ENCODE results near the gene NBEAL2.
A peak's percentile ranks its signal among the peaks of the same experiment; 100 is the strongest.

NBEAL2 gene

DNA sequence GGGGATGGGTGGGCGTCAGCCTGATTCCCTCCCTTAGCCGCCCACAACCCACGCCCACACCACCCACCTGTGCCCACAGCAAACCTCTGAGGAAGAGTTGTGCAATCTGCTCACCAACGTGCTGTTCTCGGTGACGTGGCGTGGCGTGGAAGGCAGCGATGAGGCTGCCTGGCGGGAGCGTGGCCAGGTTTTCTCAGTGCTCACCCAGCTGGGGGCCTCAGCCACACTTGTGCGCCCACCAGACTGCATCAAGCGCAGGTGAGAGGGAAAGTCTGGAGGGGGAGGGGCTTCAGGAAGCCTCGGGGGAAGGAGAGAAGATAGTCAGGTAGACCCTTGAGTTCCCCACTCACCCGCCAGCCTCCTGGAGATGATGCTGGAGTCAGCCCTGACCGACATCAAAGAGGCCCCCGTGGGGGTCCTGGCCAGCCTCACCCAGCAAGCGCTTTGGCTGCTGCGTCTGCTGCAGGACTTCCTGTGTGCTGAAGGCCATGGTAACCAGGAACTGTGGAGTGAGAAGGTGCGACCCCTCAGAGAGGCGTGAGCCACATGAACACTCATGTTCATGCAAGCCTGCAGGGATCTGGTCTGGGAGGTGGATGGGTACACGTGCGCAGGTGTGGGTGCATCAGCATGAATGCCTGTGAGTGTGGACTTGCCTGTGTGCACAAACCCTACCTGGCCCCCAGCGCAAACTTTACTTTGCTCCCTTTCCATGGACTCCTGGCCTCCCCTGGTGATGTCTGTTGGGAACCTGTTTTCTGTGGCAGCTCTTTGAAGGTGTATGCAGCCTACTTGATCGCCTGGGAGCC lies 21.7 kb downstream of the NBEAL2 start:
- DNase-seq: no peak

DNA sequence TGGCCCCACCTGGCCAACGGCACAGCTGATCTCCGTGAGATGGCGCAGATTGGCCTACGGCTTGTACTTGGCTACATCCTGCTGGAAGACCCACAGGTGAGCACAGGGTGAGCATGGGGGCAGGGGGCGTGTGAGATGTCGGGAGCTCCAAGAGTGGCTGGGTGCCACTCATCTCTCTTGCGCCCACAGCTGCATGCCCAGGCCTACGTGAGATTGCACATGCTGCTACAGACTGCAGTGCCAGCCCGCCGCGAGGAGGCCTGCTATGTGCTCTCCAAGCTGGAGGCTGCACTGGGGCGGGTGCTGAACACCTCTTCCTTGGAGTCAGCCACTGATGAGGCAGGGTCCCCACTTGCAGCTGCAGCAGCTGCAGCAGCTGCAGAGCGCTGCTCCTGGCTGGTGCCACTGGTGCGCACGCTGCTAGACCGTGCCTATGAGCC lies 22.3 kb downstream of the NBEAL2 start:
- DNase-seq: no peak

- no peak for DNase-seq
These were observed 22.9 kb downstream of the NBEAL2 start for GRCh38 chr3:47002171-47003055.

- DNase-seq: no peak
These were observed 23.6 kb downstream of the NBEAL2 start for GRCh38 chr3:47003056-47003410.

GRCh38 chr3:47003461-47004368 lies 24.2 kb downstream of the NBEAL2 start:
- no peak for DNase-seq

DNA sequence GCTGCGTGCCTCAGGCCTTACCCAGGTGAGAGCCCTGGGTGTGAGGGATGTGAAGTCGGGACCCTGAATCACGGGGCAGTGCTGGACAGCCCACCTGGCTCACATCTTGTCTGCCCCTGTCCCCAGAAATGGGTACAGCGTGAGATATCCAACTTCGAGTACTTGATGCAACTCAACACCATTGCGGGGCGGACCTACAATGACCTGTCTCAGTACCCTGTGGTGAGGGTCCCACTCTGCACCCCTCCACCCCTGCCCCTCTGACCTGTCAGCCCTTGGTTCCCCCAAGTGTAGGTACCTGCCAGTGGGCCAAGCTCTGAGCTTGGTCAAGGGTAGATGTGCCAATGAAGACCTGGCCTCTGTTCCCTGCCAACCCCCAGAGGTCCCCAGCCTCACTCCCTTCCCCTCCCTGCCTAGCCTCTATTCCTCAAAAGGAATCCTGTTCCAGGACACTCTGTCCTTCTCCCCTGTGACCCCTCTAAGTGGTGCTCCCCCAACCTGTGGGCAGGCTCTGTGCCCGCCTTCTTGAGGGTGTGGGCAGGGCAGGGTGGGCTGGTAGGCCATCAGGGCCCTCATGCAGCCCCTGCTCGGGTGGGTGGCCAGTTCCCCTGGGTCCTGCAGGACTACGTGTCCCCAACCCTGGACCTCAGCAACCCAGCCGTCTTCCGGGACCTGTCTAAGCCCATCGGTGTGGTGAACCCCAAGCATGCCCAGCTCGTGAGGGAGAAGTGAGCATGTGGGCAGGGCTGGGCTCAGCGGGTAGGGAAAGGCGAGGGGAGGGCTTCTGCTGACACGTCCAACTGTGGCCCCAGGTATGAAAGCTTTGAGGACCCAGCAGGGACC lies 25.1 kb downstream of the NBEAL2 start:
- no peak for DNase-seq

DNA sequence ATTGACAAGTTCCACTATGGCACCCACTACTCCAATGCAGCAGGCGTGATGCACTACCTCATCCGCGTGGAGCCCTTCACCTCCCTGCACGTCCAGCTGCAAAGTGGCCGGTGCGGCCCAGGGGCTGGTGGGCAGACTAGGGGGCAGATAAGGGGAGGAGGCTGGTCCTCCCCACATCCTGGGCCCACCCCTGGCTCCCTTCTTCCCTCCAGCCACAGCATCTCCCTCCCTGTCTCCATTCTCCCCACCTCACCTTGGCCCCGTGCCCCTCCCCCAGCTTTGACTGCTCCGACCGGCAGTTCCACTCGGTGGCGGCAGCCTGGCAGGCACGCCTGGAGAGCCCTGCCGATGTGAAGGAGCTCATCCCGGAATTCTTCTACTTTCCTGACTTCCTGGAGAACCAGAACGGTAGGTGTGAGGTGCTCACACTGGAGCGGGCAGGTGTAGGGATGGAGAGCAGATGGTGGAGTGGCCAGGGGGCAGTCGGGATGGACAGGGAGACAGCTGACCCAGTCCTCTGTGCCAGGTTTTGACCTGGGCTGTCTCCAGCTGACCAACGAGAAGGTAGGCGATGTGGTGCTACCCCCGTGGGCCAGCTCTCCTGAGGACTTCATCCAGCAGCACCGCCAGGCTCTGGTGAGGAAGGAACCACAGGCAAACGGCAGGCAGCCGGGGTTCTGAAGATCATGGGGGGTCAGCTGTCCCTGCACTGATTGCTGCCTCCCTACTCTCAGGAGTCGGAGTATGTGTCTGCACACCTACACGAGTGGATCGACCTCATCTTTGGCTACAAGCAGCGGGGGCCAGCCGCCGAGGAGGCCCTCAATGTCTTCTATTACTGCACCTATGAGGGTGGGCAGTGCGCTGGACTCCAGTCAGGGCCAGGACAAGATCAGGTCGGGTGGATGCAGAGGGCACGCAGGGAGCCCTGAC lies 26.0 kb downstream of the NBEAL2 start:
- DNase-seq: no peak

DNA sequence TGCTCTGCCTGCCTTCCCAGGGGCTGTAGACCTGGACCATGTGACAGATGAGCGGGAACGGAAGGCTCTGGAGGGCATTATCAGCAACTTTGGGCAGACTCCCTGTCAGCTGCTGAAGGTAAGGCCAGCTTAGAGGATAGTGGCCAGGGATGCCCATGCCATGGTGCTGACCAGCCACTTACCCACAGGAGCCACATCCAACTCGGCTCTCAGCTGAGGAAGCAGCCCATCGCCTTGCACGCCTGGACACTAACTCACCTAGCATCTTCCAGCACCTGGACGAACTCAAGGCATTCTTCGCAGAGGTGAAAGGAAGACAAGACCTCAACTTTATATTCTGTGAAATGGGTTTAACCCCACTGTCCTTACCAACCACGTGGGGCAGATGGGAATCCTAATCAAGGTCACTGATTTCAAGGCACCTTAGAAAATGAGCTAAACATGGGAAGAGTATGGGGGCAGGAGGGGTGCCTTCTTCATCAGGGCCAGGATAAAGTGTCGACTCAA lies 26.7 kb downstream of the NBEAL2 start:
- DNase-seq: no peak

DNA sequence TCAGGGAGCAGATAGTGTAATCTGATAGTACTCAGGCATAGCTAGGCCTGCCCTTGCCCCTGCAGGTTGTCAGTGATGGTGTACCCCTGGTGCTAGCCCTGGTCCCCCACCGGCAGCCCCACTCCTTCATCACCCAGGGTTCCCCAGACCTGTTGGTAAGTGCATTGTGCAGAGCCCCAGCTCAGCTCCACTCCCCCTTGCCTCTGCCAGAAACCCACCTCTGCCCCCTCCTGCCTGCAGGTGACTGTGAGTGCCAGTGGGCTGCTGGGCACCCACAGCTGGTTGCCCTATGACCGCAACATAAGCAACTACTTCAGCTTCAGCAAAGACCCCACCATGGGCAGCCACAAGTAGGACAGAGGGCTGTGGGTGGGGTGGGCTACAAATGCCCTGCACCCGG lies 27.5 kb downstream of the NBEAL2 start:
- DNase-seq: no peak

DNA sequence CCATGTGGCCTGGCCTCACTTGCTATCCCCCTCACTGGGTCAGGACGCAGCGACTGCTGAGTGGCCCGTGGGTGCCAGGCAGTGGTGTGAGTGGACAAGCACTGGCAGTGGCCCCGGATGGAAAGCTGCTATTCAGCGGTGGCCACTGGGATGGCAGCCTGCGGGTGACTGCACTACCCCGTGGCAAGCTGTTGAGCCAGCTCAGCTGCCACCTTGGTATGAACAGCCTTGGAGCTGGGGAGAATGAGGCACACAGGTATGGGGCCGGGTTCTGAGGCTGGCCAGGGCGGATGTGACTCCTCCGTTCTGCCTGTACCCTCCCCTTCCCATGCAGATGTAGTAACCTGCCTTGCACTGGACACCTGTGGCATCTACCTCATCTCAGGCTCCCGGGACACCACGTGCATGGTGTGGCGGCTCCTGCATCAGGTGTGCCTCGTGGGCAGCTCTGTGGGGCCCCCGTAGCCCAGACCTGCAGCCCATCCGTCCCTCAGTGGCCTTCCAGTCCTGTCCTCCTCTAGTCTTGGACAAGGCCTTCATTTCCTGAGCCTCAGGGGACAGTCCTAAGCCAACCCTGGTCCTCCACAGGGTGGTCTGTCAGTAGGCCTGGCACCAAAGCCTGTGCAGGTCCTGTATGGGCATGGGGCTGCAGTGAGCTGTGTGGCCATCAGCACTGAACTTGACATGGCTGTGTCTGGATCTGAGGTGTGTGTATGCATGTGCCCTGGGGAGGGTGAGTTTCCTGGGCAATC lies 28.2 kb downstream of the NBEAL2 start:
- DNase-seq: no peak

DNA sequence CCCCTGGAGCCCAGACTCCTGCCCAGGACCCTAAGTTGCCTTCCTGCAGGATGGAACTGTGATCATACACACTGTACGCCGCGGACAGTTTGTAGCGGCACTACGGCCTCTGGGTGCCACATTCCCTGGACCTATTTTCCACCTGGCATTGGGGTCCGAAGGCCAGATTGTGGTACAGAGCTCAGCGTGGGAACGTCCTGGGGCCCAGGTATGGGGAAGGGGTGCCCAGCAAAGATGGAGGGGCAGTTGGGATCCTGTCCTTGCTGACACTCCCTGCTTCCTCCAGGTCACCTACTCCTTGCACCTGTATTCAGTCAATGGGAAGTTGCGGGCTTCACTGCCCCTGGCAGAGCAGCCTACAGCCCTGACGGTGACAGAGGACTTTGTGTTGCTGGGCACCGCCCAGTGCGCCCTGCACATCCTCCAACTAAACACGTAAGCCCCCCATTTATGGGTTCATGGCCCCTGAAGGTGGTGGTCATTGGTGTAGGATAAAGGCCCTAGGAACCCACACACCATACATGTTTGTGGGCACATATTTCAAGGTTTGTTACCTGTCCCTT lies 28.8 kb downstream of the NBEAL2 start:
- DNase-seq: no peak

DNA sequence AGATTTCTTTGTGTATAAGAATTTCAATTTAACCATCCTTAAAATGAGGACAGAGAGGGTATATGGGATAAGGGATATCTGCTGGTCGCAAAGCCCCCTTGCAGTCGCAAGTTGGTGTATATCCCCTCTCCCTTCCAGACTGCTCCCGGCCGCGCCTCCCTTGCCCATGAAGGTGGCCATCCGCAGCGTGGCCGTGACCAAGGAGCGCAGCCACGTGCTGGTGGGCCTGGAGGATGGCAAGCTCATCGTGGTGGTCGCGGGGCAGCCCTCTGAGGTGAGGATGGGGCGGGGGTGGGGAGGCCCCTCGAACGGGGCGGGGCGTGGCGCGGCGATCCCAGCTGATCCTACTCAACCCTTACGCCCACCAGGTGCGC lies 29.4 kb downstream of the NBEAL2 start:
- no peak for DNase-seq

DNA sequence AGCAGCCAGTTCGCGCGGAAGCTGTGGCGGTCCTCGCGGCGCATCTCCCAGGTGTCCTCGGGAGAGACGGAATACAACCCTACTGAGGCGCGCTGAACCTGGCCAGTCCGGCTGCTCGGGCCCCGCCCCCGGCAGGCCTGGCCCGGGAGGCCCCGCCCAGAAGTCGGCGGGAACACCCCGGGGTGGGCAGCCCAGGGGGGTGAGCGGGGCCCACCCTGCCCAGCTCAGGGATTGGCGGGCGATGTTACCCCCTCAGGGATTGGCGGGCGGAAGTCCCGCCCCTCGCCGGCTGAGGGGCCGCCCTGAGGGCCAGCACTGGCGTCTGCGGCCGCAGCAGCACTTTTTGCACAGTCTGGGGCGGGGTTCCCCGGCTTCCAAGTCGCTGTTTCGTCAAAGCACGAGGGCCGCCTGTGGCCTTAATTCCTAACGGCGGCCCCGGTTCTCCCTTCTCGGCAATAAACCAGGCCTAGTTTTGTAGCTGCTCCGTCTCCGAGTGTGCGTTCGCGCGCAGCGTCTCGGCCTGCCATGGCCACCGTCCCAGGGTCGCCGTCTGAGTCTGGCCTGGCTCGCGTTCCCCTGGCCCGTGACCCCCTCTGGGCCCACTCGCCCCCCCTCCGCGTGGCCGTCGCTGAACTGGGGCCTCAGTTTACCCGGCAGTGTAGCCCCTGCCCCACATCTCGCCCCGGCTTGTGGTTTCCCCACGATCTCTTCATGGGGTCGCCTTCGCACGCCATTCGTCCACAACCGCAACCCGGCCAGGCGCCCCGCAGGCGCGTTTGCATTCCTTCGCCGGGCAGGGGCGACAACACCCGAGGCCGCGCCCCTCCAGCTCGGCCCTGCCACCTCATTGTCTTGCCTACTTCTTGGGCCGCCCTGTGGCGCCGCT lies 30.0 kb downstream of the NBEAL2 start:
- peak; percentile 67 for DNase-seq

GRCh38 chr3:47010111-47010712 lies 30.7 kb downstream of the NBEAL2 start:
- no peak for DNase-seq

DNA sequence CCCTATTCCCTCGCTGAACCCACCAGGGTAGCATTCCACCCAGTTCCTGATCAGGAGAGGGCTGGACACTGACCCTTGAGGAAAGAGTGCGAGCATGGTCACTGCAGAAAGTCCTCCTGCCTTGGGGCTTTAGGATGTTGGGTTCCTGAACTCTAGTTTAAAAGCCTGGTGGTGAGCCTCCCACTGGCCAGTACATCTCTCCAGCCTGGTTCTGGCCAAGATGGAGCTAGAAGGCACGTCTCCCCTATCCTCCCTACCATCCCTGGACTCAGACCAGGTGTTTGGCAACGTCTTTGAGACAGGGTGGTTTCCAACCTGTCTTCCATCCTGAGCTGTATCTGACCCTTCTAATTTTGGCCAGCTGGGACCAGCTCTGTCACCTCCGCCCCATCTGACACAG lies 31.4 kb downstream of the NBEAL2 start:
- DNase-seq: no peak

- no peak for DNase-seq
These were observed 31.9 kb downstream of the NBEAL2 start for GRCh38 chr3:47011371-47011770.

DNA sequence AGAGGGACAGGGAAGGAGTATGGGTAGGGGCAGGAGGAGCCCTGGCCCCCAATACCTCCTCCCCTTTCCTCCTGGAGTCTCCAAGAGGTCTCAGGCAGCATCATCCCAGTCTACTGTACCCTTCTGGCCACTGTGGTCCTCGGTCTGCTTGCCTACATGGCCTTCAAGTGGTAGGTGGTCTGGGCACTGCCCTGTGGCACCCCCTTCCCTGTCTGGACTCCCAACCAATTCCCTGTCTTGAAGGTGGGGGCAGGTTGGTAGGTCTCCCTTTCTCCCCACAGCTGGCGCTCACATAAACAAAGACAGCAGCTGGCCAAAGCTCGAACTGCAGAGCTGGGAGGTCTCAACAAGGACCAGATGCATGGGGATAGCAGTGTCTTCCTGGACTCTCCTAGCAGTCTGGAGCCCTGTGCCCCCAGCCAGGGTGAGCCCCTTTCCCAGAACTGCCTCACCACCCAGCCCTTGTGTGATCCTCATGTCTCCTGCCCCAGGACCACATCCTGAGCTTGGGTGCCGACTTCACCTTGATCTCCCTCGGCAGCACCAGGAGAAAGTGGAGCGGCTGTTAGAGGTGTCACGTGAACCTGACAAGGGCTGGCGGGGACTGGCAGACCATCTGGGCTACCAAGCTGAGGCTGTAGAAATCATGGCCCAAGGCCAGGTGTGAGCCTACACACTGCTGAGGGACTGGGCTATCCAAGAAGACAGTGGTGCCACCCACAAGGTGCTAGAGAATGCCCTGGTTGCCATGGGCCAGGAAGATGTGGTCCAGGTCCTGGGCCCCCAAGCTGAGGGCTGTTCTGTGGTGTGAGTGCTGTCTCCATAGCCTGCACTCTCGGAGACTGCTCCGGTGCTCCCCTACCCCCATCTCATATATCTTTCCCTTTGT lies 33.1 kb downstream of the NBEAL2 start:
- no peak for DNase-seq

Measured in stimulated activated CD4-positive, alpha-beta T cell treated with anti-CD3 and anti-CD28 coated beads, Interleukin-12 subunit alpha, Interleukin-12 subunit beta, amount 100 ng/mL, for 4 hours (primary cell).